Measurements from ENCODE around the gene ARMC9.

The ARMC9 gene

GRCh38 chr2:231235217-231235616 lies 36.8 kb downstream of the ARMC9 start (continued):
- TF ChIP-seq PRDM2 (tag by site-specific recombination; IDR thresholded peaks at IDR 0.05; ENCODE audit: borderline replicate concordance), result no peak
- no peak for TF ChIP-seq ZNF560 (tag by site-specific recombination; IDR thresholded peaks at IDR 0.05; ENCODE audit: borderline replicate concordance)
- TF ChIP-seq, protein P1, sequence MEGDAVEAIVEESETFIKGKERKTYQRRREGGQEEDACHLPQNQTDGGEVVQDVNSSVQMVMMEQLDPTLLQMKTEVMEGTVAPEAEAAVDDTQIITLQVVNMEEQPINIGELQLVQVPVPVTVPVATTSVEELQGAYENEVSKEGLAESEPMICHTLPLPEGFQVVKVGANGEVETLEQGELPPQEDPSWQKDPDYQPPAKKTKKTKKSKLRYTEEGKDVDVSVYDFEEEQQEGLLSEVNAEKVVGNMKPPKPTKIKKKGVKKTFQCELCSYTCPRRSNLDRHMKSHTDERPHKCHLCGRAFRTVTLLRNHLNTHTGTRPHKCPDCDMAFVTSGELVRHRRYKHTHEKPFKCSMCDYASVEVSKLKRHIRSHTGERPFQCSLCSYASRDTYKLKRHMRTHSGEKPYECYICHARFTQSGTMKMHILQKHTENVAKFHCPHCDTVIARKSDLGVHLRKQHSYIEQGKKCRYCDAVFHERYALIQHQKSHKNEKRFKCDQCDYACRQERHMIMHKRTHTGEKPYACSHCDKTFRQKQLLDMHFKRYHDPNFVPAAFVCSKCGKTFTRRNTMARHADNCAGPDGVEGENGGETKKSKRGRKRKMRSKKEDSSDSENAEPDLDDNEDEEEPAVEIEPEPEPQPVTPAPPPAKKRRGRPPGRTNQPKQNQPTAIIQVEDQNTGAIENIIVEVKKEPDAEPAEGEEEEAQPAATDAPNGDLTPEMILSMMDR (tag by site-specific recombination; IDR thresholded peaks at IDR 0.05), result no peak
- TF ChIP-seq ZNF449 (tag by site-specific recombination; IDR thresholded peaks at IDR 0.05), result no peak

DNA sequence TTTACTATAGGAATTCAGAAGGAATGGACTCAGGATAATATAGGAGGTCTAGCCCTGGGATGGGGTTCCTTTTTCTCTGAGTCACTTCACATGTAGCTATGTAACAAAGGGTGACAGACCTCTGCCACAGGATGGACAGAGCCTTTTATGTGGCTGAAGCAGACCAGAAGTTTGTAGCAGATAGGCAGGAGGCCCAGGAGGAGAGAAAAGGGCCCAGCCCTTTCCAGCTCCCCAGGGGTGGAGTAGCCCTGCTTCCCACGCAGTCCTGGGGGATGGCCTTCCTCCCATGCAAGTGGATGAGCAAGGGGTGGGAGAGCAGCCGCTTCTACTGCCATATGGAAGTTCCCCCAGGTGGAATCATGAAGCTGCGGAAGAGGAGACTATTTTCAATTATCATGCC lies 40.3 kb downstream of the ARMC9 start:
- CTCF ChIA-PET, result interaction anchor here (0.7 to 1.0 kb wide), 3 partner anchors 11 to 58 kb away, joined by 3 read pairs; no protein-coding TSS in a partner anchor

GRCh38 chr2:231239751-231240150 lies 41.3 kb downstream of the ARMC9 start:
- H3K4me3 ChIP-seq (ENCODE audit: low read depth, low read length), result no peak overlapping the region
- H3K4me1 ChIP-seq (ENCODE audit: control insufficient read depth, insufficient read depth, low read length), result peaks cover 11% of the 10 kb centered on the region
- ChIA-PET POLR2A (no interaction called here), CTCF (interaction anchor here (0.6 to 1.0 kb wide), 3 partner anchors 10 to 172 kb away, joined by 3 read pairs; no protein-coding TSS in a partner anchor)
- H3K9me3 ChIP-seq (ENCODE audit: control insufficient read depth, insufficient read depth, low read depth, low read length), result no peaks in the 10 kb centered on the region
- H3K36me3 ChIP-seq (ENCODE audit: control insufficient read depth in 2 of 2, insufficient read depth in 1 of 2, low read length in 2 of 2), result peaks cover 0 to 18% of the 10 kb centered on the region in 2 experiments; a peak in 2 of 3 replicates
- no peak overlapping the region for H3K27ac ChIP-seq (ENCODE audit: extremely low read depth, low read depth, low read length)
- TF ChIP-seq TRIM28 (IDR thresholded peaks at IDR 0.05; ENCODE audit: borderline replicate concordance, low read length) (no peak), ZNF585B (tag by site-specific recombination; IDR thresholded peaks at IDR 0.05) (no peak), ZNF266 (tag by site-specific recombination; IDR thresholded peaks at IDR 0.05; ENCODE audit: low read depth) (no peak), ZNF768 (tag by site-specific recombination; IDR thresholded peaks at IDR 0.05) (no peak), OVOL3 (tag by site-specific recombination; IDR thresholded peaks at IDR 0.05) (no peak), ZNF324 (tag by site-specific recombination; IDR thresholded peaks at IDR 0.05) (no peak), INSM2 (tag by site-specific recombination; IDR thresholded peaks at IDR 0.05) (no peak)
- TF ChIP-seq, protein P2, sequence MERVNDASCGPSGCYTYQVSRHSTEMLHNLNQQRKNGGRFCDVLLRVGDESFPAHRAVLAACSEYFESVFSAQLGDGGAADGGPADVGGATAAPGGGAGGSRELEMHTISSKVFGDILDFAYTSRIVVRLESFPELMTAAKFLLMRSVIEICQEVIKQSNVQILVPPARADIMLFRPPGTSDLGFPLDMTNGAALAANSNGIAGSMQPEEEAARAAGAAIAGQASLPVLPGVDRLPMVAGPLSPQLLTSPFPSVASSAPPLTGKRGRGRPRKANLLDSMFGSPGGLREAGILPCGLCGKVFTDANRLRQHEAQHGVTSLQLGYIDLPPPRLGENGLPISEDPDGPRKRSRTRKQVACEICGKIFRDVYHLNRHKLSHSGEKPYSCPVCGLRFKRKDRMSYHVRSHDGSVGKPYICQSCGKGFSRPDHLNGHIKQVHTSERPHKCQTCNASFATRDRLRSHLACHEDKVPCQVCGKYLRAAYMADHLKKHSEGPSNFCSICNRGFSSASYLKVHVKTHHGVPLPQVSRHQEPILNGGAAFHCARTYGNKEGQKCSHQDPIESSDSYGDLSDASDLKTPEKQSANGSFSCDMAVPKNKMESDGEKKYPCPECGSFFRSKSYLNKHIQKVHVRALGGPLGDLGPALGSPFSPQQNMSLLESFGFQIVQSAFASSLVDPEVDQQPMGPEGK (tag by site-specific recombination; IDR thresholded peaks at IDR 0.05), result no peak

More for the DNA sequence above, 40.3 kb downstream of the ARMC9 start:
- H3K9me3 ChIP-seq (ENCODE audit: control insufficient read depth, insufficient read depth, low read depth, low read length), result no peaks in the 10 kb centered on the region
- H3K36me3 ChIP-seq (ENCODE audit: control insufficient read depth in 2 of 2, insufficient read depth in 1 of 2, low read length in 2 of 2), result peaks cover 0 to 18% of the 10 kb centered on the region in 2 experiments; a peak in 2 of 3 replicates
- POLR2A ChIA-PET, result interaction anchor here (0.5 kb wide), 1 partner anchor 170 kb away, joined by 6 read pairs; no protein-coding TSS in a partner anchor
- H3K4me1 ChIP-seq (ENCODE audit: control insufficient read depth, insufficient read depth, low read length), result peaks cover under 1% of the 10 kb centered on the region; the same call in 1 of the 2 replicates
- no peak overlapping the region for H3K27ac ChIP-seq (ENCODE audit: extremely low read depth, low read depth, low read length)
- H3K4me3 ChIP-seq (ENCODE audit: low read depth, low read length), result no peak overlapping the region
- TF ChIP-seq GLIS1 (tag by site-specific recombination; IDR thresholded peaks at IDR 0.05), result no peak
- TF ChIP-seq ZNF214 (tag by site-specific recombination; IDR thresholded peaks at IDR 0.05; ENCODE audit: borderline replicate concordance), result no peak
- no peak for TF ChIP-seq KLF9 (tag by site-specific recombination; IDR thresholded peaks at IDR 0.05; ENCODE audit: low read depth)
- TF ChIP-seq SP2 (tag by site-specific recombination; IDR thresholded peaks at IDR 0.05), result no peak
- TF ChIP-seq ATF2 (tag by site-specific recombination; IDR thresholded peaks at IDR 0.05; ENCODE audit: low read depth), result no peak
- TF ChIP-seq ZNF155 (tag by site-specific recombination; IDR thresholded peaks at IDR 0.05), result no peak
- no peak for TF ChIP-seq HOXD13 (CRISPR knock-in tag; IDR thresholded peaks at IDR 0.05; ENCODE audit: borderline replicate concordance)
- no peak for TF ChIP-seq ZNF768 (tag by site-specific recombination; IDR thresholded peaks at IDR 0.05)
- TF ChIP-seq ZNF76 (tag by site-specific recombination; IDR thresholded peaks at IDR 0.05; ENCODE audit: borderline replicate concordance, low read depth), result no peak
- TF ChIP-seq KLF7 (tag by site-specific recombination; IDR thresholded peaks at IDR 0.05; ENCODE audit: borderline replicate concordance), result no peak
- TF ChIP-seq SP3 (tag by site-specific recombination; IDR thresholded peaks at IDR 0.05), result no peak
